NCI-H1048 (cell line): Measurements from ENCODE around the gene ZNF98.

Experiments
- DNase-seq: peaks from one replicate; lab custom pipeline; 2025; lab: John Stamatoyannopoulos, UW

ZNF98 gene

DNA sequence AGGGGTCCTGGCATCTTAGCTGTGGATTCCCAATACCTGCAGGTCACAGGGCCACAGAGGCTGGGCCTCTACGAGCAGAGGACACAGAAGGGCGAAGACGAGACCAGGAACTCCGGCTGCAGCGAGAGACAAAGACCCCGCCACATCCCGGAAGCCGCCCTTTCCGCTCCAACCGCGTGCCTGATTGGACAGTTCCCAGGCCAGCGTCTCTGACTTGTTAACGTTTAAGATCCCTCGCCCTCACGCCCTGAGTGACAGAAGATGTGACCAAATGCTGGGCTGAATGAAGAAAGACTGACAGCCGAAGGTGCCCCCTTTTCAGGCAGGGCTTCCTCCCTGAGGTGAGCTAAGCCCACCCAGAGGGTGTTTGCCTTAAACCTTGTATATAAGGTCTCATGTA, at the start of gene ZNF98:
ZNF98 (minus strand) TSS at position 136 of the 400 bp plus-strand sequence; CDS start at position 14, 122 bp downstream.
- no peak for DNase-seq

DNA sequence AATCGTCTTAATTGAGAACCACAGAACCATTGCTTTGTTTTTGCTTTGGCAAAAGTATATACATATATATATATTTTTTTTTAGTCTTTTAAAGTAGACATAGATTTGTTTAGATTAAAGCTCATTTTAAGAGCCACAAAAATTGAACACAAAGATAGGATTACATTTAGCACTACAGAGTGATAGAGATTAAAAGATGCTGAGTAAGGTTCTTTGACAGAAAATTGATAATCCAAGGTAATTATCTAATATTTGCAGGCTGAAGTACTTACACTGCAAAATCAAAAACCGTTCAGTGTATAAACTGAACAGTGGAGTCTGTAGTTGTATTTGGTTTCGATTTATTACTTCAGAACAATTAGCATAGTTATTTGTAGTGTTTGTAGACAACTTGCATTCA, 24.5 kb upstream of the ZNF98 start:
- DNase-seq = no peak

DNA sequence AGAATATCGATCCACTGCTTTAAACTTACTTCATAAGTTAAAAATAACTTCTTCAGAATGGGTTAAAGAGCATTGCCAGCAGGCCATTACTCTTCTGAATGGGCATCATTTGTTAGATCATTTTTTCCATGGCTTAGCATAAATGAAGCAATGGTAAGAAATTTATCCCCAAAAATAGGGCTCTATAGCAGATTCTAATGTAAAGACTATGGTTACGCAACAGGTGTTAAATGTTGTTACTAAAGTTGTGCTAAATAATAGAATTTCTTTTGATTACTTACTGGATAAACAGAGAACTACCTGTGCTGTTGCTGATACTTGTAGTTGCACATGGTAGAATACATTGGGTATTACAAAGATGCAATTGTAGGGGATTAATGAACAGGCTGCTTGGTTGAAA, 15.9 kb upstream of the ZNF98 start:
- DNase-seq = no peak

DNA sequence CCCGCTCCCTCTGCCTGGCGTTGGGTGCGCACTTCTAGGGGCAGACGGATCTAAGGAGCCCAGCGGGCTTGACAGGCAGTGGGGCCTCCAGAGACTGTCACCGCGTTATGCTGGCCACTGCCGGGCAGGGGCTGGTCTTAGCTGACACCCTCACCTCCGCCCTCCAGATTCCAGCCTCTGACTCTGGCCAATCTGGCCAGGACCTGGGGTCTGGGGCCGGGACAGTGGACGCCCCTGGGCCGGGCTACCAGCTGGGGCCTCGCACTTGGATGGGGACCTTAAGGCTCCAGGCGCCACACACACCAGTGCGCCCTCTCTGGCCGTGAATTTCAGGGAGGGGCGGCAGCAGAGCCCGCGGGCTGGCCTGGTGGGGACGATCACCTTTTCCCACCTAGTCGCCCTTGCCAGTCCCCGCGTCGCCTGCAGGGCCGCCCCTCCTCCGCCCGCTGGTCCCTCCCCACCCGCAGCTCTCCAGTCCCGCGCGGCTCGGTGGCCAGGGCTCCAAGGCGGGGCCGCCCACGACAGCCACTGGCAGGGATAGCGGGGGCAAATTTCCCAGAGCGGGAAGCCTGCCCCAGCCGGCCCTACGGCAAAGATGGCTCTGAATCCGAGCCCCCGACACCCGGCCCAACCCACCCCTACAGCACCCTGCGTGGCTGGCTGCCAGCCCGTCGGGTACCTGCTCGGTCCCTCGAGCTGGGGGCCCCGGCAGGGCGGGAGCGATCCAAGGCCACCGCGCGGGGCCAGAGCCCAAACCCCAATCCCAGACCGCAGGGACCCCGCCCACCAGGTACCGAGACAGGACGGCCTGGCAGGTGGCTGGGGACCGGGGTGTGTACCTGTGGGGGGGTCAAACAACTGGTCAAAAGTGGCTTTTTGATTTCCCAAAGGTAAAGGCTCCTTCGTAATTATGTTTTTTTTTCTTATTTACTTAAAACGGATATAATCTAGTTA, 6.1 kb upstream of the ZNF98 start:
- no peak for DNase-seq

DNA sequence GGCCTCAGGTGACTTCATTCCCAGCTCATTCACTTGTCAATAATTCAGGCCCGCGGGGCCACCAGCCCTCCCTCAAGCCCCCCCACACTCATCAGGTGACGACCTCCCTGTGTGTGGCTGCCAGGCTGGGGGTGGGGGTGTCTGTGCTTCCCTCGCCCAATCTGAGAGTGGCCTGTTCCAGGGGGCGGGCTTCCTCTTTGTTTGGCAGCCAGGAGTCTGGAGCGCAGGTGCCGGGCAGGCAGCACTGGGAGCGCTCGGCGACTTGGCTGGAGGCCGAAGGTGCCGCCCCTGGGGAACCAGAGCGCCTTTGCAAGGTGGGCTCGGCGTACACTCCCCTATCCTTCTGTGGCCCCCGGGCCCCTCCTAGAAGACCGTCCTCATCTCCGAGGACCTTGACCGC, 5.4 kb upstream of the ZNF98 start:
- no peak for DNase-seq

DNA sequence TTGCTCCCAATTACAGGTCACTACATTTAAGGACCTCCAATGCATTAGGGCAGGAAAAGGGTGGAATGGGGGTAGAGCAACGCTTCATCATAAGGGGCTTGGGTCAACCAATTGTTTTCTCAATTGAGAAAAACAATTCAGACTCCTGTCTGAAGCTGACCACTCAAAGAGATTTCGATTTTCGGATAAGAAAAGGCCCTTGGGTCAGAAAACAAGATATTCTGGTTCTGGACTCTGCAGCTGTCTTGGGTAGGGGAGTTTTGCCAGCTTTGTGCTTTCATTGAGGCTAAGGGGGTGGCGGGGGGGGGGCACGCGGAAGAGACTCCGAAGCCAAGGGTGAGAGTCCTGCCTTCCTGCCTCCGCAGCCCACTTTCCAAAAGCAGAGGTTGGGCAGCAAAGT, 4.8 kb upstream of the ZNF98 start:
- DNase-seq = no peak

- no peak for DNase-seq
These were observed 349 bp downstream of the ZNF98 start for GRCh38 chr19:22421797-22422196.

DNA sequence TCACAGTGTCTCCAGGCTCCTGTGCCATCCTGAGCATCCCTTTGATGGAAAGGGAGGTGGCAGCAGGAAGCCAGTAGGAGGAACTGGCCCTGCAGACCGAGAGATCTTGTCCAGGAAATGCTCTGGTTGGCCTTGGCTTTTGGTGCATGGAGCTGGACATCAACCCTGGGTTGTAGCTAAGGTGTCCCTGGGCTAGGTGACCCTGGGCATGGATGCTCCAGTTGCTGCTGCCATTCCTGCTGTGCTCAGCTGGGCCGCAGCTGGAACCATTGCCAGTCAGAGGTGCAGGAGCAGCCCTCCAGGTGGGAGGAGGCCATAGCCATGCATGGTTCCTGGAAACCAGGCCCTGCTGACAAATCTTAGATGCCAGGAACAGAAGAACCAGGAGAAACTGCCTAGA, 67.5 kb downstream of the ZNF98 start:
- no peak for DNase-seq
